PC-3 (cell line): ENCODE results near the gene CREM. TPM values are rescaled to one million over a fixed set of nuclear protein-coding genes. Genes with fewer than 3 reads are reported as not detected.

ENCODE experiments used
- ATAC-seq: fragments of 200-7000 bp; cut with Tn5 transposase; 2 replicates; pipeline ENCODE4 v1.9.1; 2020; ENCODE audit warnings: mild to moderate bottlenecking, moderate library complexity
- BruUV-seq: library from RNA; stranded (reverse); fragments of 400-500 nt; replicated peaks from 2 replicates; lab custom pipeline; 2021; lab: Mats Ljungman, UMichigan
- CTCF ChIA-PET: fragments of 300-600 bp; sonication (Branson Sonifier 250); formaldehyde crosslinking; loops from one replicate; lab custom pipeline; 2022; ENCODE audit warnings: antibody characterized with exemption; lab: Charles Lee
- POLR2A ChIA-PET: fragments of 300-600 bp; sonication (Branson Sonifier 250); formaldehyde crosslinking; loops from one replicate; lab custom pipeline; 2022; ENCODE audit warnings: antibody characterized with exemption; ENCODE audit not compliant: unreplicated experiment; lab: Charles Lee
- DNase-seq: peaks from one replicate; pipeline ENCODE4 v3.0.0-alpha.2; 2015
- H2AFZ ChIP-seq: fragments of 300-600 bp; sonication (generic); 2 replicates; pipeline ENCODE4 v1.6.0; 2016; ENCODE audit warnings: antibody characterized with exemption, low read length
- H3F3A ChIP-seq: fragments of 300-600 bp; sonication (generic); one replicate; pipeline ENCODE4 v1.6.0; 2017; ENCODE audit warnings: antibody characterized with exemption, low read length, control low read depth, mild to moderate bottlenecking; ENCODE audit not compliant: unreplicated experiment
- H3K27ac ChIP-seq: fragments of 300-600 bp; sonication (generic); 2 replicates; pipeline ENCODE4 v1.5.1; 2016; ENCODE audit warnings: mild to moderate bottlenecking, low read length
- H3K27me3 ChIP-seq: fragments of 300-600 bp; sonication (generic); 2 replicates; pipeline ENCODE4 v1.6.1; 2016; ENCODE audit warnings: low read length, mixed read lengths
- H3K36me3 ChIP-seq: fragments of 300-600 bp; sonication (generic); 2 replicates; pipeline ENCODE4 v1.6.1; 2016; ENCODE audit warnings: low read depth, mixed run types, low read length, mixed read lengths
- H3K4me1 ChIP-seq: fragments of 300-600 bp; sonication (generic); 2 replicates; pipeline ENCODE4 v1.5.1; 2016; ENCODE audit warnings: low read length; ENCODE audit not compliant: insufficient read depth
- H3K4me2 ChIP-seq: fragments of 300-600 bp; sonication (generic); 2 replicates; pipeline ENCODE4 v1.6.0; 2016; ENCODE audit warnings: low read length
- H3K4me3 ChIP-seq: fragments of 300-600 bp; sonication (generic); 2 replicates; pipeline ENCODE4 v1.5.1; 2016; ENCODE audit warnings: mild to moderate bottlenecking, low read length, mixed read lengths
- H3K79me2 ChIP-seq: fragments of 300-600 bp; sonication (generic); 2 replicates; pipeline ENCODE4 v1.6.1; 2017; ENCODE audit warnings: low read length, mixed read lengths
- H3K9ac ChIP-seq: fragments of 300-600 bp; sonication (generic); 2 replicates; pipeline ENCODE4 v1.6.0; 2016; ENCODE audit warnings: mild to moderate bottlenecking, low read length
- H3K9me2 ChIP-seq: fragments of 300-600 bp; sonication (generic); replicated peaks from 2 replicates; pipeline ENCODE4 v1.6.1; 2016; ENCODE audit warnings: mixed run types, low read length, mixed read lengths
- H3K9me3 ChIP-seq: fragments of 300-600 bp; sonication (generic); 2 replicates; pipeline ENCODE4 v1.6.1; 2016; ENCODE audit warnings: low read length, mixed read lengths
- H4K20me1 ChIP-seq: fragments of 300-600 bp; sonication (generic); 2 replicates; pipeline ENCODE4 v1.6.1; 2016; ENCODE audit warnings: low read length, mixed read lengths
- CTCF ChIP-seq: fragments of 300-600 bp; sonication (generic); conservative IDR thresholded peaks from 2 replicates; pipeline ENCODE4 v1.5.1; 2017; ENCODE audit warnings: antibody characterized with exemption, low read depth, mild to moderate bottlenecking, low read length
- EZH2 ChIP-seq: fragments of 300-600 bp; sonication (generic); IDR thresholded peaks from one replicate; pipeline ENCODE4 v1.6.1; 2017; ENCODE audit warnings: antibody characterized with exemption, mild to moderate bottlenecking, low read length; ENCODE audit not compliant: unreplicated experiment
- EZH2phosphoT487 ChIP-seq: fragments of 300-600 bp; sonication (generic); IDR thresholded peaks from 2 replicates; pipeline ENCODE4 v1.6.1; 2018; ENCODE audit warnings: mild to moderate bottlenecking, antibody characterized with exemption, low read length, borderline replicate concordance
- intact Hi-C: fragments of 100-400 bp; cut with micrococcal nuclease; formaldehyde crosslinking; loops from 2 replicates; pipeline ENCODE4 v1.9.0; 2023
- total RNA-seq: library from RNA; depleted of rRNA; stranded (reverse); fragments of >200 nt; gene quantifications from 2 replicates; pipeline ENCODE4 v1.2.3, GENCODE V29; 2014

Gene CREM
- total RNA-seq, 1 experiment from 2014 or later = 195 TPM

- ChIA-PET POLR2A (interaction anchor here (0.6 kb wide), 1 partner anchor 120 kb away, joined by 3 read pairs; no protein-coding TSS in a partner anchor), CTCF (interaction anchor here (0.5 to 2.6 kb wide), 9 partner anchors 22 to 551 kb away, joined by 3 to 18 read pairs (median 7); partner anchors contain the start of gene CREM)
- Histone ChIP-seq H3K4me3 (no peak overlapping the region), H3K9me2 (no peaks in the 10 kb centered on the region), H3K36me3 (no peaks in the 10 kb centered on the region), H3K79me2 (no peaks in the 10 kb centered on the region), H3K27ac (no peak overlapping the region), H3F3A (no peaks in the 10 kb centered on the region), H3K9ac (no peak overlapping the region), H3K27me3 (no peaks in the 10 kb centered on the region), H2AFZ (no peak overlapping the region), H3K9me3 (no peaks in the 10 kb centered on the region), H3K4me2 (no peak overlapping the region), H3K4me1 (no peaks in the 10 kb centered on the region), H4K20me1 (no peaks in the 10 kb centered on the region)
- ATAC-seq (no peak), DNase-seq (no peak)
- intact Hi-C loops = loop anchor here (5.0 kb wide), 2 partner anchors 210 to 550 kb away; no protein-coding TSS in a partner anchor
- TF ChIP-seq EZH2phosphoT487 = no peak
- no peak for TF ChIP-seq EZH2
- no peak for TF ChIP-seq CTCF
- BruUV-seq = no TSS peak
Measured at GRCh38 chr10:35217455-35217854, 90.8 kb downstream of the CREM start.

DNA sequence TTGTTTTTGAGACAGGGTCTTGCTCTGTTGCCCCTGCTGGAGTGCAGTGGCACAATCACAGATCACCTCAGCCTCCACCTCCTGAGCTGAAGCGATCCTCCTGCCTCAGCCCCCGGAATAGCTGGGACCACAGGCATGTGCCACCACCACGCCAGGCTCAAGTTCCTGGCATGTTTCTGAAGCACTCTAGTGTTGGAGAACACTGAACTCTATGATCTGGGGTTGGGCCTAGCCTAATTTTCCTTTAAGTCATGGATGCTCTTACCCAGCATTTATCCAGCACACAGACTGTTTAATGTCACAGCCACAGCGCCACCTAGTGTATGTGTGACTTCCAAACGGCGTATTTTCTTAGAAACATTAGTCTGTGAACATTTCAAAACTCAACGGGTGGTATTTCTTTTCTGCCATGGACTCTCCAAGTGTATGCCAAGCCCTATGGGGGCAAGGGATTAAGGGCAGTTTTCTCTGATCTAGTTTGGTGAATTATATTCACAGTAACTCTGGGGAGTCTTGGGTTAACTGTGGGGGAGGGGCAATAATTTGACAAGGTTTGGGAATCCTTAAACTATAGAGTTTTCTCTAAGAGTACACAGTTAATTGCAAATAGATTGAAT lies 91.8 kb downstream of the CREM start:
- no peaks in the 10 kb centered on the region for H3K4me1 ChIP-seq
- ChIA-PET POLR2A (no interaction called here), CTCF (interaction anchor here (2.6 kb wide), 1 partner anchor 98 kb away, joined by 18 read pairs; no protein-coding TSS in a partner anchor)
- H3K9me3 ChIP-seq = no peaks in the 10 kb centered on the region
- H3K4me3 ChIP-seq = peak overlapping the region; percentile 5; the same call in 1 of the 2 replicates
- H3K9ac ChIP-seq = no peak overlapping the region
- no peak overlapping the region for H3K27ac ChIP-seq
- no peaks in the 10 kb centered on the region for H4K20me1 ChIP-seq
- H3K79me2 ChIP-seq = no peaks in the 10 kb centered on the region
- ATAC-seq = peak; percentile 86
- H3K4me2 ChIP-seq = peak overlapping the region; percentile 43
- no peak for TF ChIP-seq EZH2
- TF ChIP-seq CTCF = peak; percentile 100
- no peak for TF ChIP-seq EZH2phosphoT487
- no peaks in the 10 kb centered on the region for H3K36me3 ChIP-seq
- H3K9me2 ChIP-seq = no peaks in the 10 kb centered on the region
- peak; percentile 100 for DNase-seq
- H3F3A ChIP-seq = no peaks in the 10 kb centered on the region
- BruUV-seq = no TSS peak
- intact Hi-C loops = loop anchor here (1.0 to 5.0 kb wide), 6 partner anchors 22 to 551 kb away; partner anchors contain the start of gene CREM
- H3K27me3 ChIP-seq = no peaks in the 10 kb centered on the region
- H2AFZ ChIP-seq = peak overlapping the region; percentile 16

GRCh38 chr10:35219292-35219691 lies 92.6 kb downstream of the CREM start:
- BruUV-seq = no TSS peak
- Histone ChIP-seq H3K27me3 (no peaks in the 10 kb centered on the region), H3K27ac (no peak overlapping the region), H3F3A (no peaks in the 10 kb centered on the region), H3K9ac (no peak overlapping the region), H3K4me1 (no peaks in the 10 kb centered on the region), H3K9me3 (no peaks in the 10 kb centered on the region), H3K4me3 (no peak overlapping the region), H3K36me3 (no peaks in the 10 kb centered on the region), H2AFZ (no peak overlapping the region), H3K4me2 (no peak overlapping the region), H4K20me1 (no peaks in the 10 kb centered on the region), H3K9me2 (no peaks in the 10 kb centered on the region), H3K79me2 (no peaks in the 10 kb centered on the region)
- intact Hi-C loops = loop anchor here (5.0 kb wide), 2 partner anchors 212 to 552 kb away; no protein-coding TSS in a partner anchor
- DNase-seq (no peak), ATAC-seq (no peak)
- ChIA-PET CTCF (interaction anchor here (1.0 to 1.3 kb wide), 2 partner anchors 24 to 564 kb away, joined by 3 to 4 read pairs; no protein-coding TSS in a partner anchor), POLR2A (no interaction called here)
- no peak for TF ChIP-seq EZH2phosphoT487
- TF ChIP-seq CTCF = no peak
- no peak for TF ChIP-seq EZH2
